Muscle layer of colon (tissue), 2 donors: Measurements from ENCODE around the gene COL6A5.

Experiments used
- H3K27ac ChIP-seq: one replicate; pipeline ENCODE4 v1.7.0; 2013; ENCODE audit warnings: low read depth, mild to moderate bottlenecking, low read length, moderate library complexity
- H3K27me3 ChIP-seq, 2 donors: one replicate each; pipeline ENCODE4 v1.7.0; 2013; ENCODE audit warnings: low read length in 2 of 2, mild to moderate bottlenecking in 2 of 2; ENCODE audit not compliant: insufficient read depth in 2 of 2, control insufficient read depth in 1 of 2
- H3K36me3 ChIP-seq: one replicate; pipeline ENCODE4 v1.7.0; 2013; ENCODE audit warnings: mild to moderate bottlenecking, low read length; ENCODE audit not compliant: insufficient read depth
- H3K4me1 ChIP-seq: one replicate; pipeline ENCODE4 v1.7.0; 2013; ENCODE audit warnings: mild to moderate bottlenecking, low read length; ENCODE audit not compliant: insufficient read depth
- H3K4me3 ChIP-seq, 2 donors: one replicate each; pipeline ENCODE4 v1.7.0; 2013; ENCODE audit warnings: low read length in 2 of 2, low read depth in 1 of 2, mild to moderate bottlenecking in 1 of 2, moderate library complexity in 1 of 2
- H3K9ac ChIP-seq: one replicate; pipeline ENCODE4 v1.7.0; 2013; ENCODE audit warnings: low read length
- H3K9me3 ChIP-seq: one replicate; pipeline ENCODE4 v1.7.0; 2013; ENCODE audit warnings: mild to moderate bottlenecking, low read length
- donor health status: abdominal sarcoma.
- donor health status: Adenocarcinoma of cecum.

The COL6A5 gene

DNA sequence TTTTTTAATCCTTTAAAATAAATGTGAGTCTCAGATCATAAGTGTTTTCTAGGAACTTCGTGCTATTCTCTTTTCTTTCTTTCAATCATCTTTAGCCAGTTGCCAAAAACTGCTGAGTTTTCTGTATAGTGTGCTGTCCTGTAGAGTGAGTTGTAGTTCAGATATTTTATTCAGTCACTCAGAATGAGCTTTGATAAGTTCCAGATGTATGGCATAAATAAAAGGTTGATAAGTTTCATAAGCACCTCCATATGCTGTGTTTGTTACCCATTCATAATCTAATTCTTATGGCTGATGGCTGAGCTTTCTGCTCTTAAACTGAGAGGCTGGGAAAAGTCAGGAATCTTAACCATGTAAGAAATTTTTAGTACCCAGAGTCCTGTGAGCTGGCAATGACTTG, 112.2 kb downstream of the COL6A5 start:
- no peaks in the 10 kb centered on the region for H3K9me3 ChIP-seq
- no peak overlapping the region for H3K27ac ChIP-seq
- no peak overlapping the region for H3K9ac ChIP-seq
- no peaks in the 10 kb centered on the region for H3K4me1 ChIP-seq
- no peaks in the 10 kb centered on the region for H3K27me3 ChIP-seq
- no peak overlapping the region for H3K4me3 ChIP-seq
- H3K36me3 ChIP-seq = no peaks in the 10 kb centered on the region

DNA sequence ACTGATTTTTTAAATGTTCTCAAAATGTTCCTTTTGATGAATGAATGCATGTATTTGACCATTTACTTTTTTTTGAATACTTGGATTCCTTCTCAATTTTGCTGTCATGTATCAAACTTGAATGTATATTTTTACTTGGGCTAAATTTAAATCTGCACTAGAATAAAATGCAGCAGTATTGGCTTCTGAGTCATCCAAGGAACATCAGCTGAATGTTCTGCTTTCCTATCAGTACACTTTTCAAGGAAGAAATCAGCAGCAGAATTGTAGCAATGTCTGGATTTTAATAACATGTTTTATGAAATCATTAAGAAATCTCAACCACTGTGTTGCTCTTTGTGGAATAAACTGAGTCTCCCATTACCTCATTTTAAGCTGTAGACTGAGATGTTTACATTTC, 114.5 kb downstream of the COL6A5 start:
- no peaks in the 10 kb centered on the region for H3K27me3 ChIP-seq
- no peaks in the 10 kb centered on the region for H3K36me3 ChIP-seq
- no peak overlapping the region for H3K9ac ChIP-seq
- no peak overlapping the region for H3K4me3 ChIP-seq
- no peaks in the 10 kb centered on the region for H3K4me1 ChIP-seq
- no peaks in the 10 kb centered on the region for H3K9me3 ChIP-seq
- H3K27ac ChIP-seq = no peak overlapping the region

DNA sequence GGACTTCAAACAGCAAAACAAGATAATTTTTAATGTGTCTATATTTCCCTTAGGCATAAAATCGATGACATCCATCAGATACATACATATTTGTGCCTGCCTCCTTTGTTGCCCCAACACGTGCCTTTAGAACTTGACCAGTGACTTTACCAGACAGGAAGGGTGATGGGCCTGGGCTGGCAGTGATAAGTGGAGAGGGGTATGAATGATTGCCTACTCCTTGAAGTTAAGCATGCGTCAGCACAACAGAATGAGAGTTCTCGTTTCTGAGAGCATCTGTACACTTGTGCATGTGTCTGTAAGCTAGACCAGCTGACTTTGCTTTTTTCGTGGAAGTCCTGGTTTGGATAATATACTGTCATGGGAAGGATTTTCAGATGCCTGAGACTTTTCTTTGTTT, 116.6 kb downstream of the COL6A5 start:
- H3K27ac ChIP-seq = no peak overlapping the region
- H3K36me3 ChIP-seq = no peaks in the 10 kb centered on the region
- H3K27me3 ChIP-seq = no peaks in the 10 kb centered on the region
- no peak overlapping the region for H3K4me3 ChIP-seq
- no peak overlapping the region for H3K9ac ChIP-seq
- no peaks in the 10 kb centered on the region for H3K9me3 ChIP-seq
- H3K4me1 ChIP-seq = no peaks in the 10 kb centered on the region

DNA sequence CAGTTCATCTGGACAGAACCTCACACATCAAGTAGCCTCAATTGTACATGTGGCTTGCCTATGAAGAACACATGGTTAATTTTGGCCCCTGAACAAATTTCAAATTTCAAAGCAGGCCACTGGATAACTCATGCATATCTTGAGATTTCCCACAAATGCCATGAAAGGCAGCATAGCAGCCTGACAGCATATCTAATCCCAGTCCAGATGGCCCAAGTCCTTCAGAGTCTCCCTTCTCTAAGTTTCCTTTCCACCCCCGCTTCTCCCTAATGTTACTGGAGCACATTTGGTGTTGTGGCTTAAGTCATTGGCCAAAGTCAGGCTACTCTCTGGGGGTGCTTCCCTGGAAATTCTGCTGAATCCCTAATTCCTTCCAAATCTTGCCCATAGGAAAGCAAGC, 117.7 kb downstream of the COL6A5 start:
- H3K4me1 ChIP-seq = no peaks in the 10 kb centered on the region
- no peak overlapping the region for H3K27ac ChIP-seq
- no peaks in the 10 kb centered on the region for H3K27me3 ChIP-seq
- no peaks in the 10 kb centered on the region for H3K36me3 ChIP-seq
- no peaks in the 10 kb centered on the region for H3K9me3 ChIP-seq
- H3K4me3 ChIP-seq = no peak overlapping the region
- H3K9ac ChIP-seq = no peak overlapping the region

DNA sequence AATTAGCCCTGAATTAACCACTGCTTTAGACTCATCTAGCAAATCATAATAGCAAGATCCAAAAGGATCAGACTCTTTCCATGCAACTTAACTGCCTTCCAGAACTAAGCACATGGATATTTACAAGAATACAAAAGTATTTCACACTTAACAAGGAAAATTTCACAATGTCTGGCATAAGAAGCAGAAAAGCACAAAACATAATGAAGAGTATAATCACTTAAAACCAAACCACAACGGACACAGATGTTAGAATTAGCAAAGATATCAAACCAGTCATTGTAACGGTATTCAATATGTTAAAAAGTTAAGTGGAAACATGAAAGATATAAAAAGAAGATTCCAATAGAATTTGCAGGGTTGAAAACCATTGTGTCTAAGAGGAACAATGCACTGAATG, 120.0 kb downstream of the COL6A5 start:
- Histone ChIP-seq H3K9ac (no peak overlapping the region), H3K36me3 (no peaks in the 10 kb centered on the region), H3K4me3 (no peak overlapping the region)

DNA sequence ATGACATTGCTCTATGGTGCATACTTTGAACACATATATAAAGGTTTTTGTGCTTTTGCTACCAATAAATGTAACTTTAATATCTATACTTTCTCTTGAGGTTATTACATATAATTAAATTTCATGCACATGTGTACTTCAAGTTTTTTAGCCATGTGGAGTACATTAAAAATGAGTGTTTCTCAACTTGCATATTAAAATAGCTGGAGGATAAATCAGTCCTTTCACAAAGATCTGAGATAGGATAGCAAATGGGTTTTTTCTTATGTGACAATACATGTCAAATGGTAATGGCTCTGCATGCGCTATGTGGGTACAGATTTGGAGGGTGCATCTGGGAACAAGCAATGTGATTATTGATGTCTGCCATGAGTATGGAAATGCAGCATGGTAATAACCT, 122.8 kb downstream of the COL6A5 start:
- no peak overlapping the region for H3K4me3 ChIP-seq
- H3K9me3 ChIP-seq = no peaks in the 10 kb centered on the region
- H3K27ac ChIP-seq = no peak overlapping the region
- H3K36me3 ChIP-seq = no peaks in the 10 kb centered on the region
- H3K4me1 ChIP-seq = no peaks in the 10 kb centered on the region
- H3K9ac ChIP-seq = no peak overlapping the region
- no peaks in the 10 kb centered on the region for H3K27me3 ChIP-seq

More for the DNA sequence above, 120.0 kb downstream of the COL6A5 start:
- Histone ChIP-seq H3K27me3 (no peaks in the 10 kb centered on the region), H3K4me1 (no peaks in the 10 kb centered on the region), H3K9me3 (no peaks in the 10 kb centered on the region), H3K27ac (no peak overlapping the region)

DNA sequence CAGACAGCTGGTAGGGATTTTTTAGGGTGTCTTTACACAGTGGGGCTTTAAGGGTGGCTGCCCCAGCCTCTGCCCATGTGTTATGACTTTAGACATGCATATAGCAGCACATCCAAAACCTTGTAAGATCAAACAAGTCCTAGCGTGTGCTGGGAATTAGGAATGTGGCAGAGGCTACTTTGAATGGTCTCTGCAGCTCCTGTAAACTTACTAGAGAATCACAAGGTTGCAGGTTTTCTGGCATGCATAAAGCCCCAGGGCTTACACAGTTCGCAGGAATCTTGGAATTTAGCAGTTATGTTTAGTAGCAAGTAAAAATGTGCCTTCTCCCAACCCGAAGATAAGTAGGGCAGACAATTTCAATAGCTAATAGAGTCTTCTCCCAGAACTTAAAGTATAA, 124.7 kb downstream of the COL6A5 start:
- H3K9me3 ChIP-seq = no peaks in the 10 kb centered on the region

DNA sequence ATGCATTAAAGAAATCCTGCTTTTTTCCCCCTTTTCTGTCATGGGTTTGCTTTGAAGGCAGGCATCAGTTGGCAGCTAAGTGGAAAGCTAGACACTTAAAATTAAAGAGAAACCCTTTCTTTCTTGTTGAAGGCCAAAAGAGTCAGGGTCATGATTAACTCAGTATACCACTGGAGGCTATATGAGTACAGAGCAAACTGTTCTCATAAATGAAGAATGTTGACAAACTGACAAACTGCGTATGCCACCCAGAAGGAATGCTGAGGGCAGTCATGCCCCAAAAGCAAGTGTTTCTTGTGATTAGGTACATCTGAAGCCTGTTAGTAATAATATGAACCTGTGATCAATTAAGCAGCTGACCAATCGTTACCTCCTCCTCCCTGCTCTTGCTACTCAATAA, 127.9 kb downstream of the COL6A5 start:
- Histone ChIP-seq H3K4me1 (no peaks in the 10 kb centered on the region), H3K36me3 (no peaks in the 10 kb centered on the region), H3K4me3 (no peak overlapping the region), H3K9me3 (no peaks in the 10 kb centered on the region), H3K27ac (no peak overlapping the region), H3K27me3 (no peaks in the 10 kb centered on the region), H3K9ac (no peak overlapping the region)

More for the DNA sequence above, 124.7 kb downstream of the COL6A5 start:
- Histone ChIP-seq H3K36me3 (no peaks in the 10 kb centered on the region), H3K27ac (no peak overlapping the region), H3K27me3 (no peaks in the 10 kb centered on the region), H3K4me1 (no peaks in the 10 kb centered on the region), H3K9ac (no peak overlapping the region), H3K4me3 (no peak overlapping the region)

DNA sequence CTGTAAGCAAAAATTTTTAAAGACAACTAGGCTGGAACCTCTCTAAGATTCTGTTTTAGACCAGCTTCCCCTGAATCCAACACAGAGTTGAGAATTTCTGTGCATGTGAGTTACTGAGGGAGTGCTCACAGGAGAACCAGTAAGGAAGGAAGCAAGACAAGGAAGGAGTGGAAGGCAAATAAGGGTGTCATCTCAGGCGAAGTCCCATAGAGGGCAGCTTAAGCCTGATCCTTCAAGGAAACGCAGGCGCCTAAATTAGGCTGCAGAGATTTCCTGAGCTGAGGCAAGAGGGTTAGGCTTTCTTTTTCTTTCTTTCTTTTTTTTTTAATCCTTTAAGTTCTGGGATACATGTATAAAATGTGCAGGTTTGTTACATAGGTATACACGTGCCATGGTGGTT, 135.3 kb downstream of the COL6A5 start:
- Histone ChIP-seq H3K27me3 (no peaks in the 10 kb centered on the region), H3K36me3 (no peaks in the 10 kb centered on the region), H3K4me3 (no peak overlapping the region), H3K9ac (no peak overlapping the region), H3K27ac (no peak overlapping the region), H3K4me1 (no peaks in the 10 kb centered on the region), H3K9me3 (no peaks in the 10 kb centered on the region)

DNA sequence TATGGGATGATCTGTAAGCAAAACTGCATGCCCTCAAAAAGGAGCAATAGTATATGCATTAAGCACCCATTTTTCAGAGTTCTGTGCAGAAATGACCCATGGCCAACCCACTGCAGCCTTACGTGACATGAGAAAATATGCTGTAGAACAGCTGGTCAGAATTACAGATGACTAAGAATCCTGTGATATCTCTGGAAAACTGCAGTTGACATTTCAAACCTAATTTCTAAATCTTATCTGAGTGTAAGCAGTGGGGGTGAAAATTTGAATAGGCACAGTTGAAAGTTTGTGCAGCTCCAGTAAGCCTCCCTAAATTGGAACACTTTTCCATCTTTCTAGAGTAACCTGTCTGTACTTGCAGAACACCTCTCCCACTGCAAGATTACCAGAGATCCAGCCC, 142.8 kb downstream of the COL6A5 start:
- no peak overlapping the region for H3K27ac ChIP-seq
- no peaks in the 10 kb centered on the region for H3K4me1 ChIP-seq
- H3K4me3 ChIP-seq = no peak overlapping the region
- no peaks in the 10 kb centered on the region for H3K9me3 ChIP-seq
- no peaks in the 10 kb centered on the region for H3K27me3 ChIP-seq
- no peaks in the 10 kb centered on the region for H3K36me3 ChIP-seq
- H3K9ac ChIP-seq = no peak overlapping the region

DNA sequence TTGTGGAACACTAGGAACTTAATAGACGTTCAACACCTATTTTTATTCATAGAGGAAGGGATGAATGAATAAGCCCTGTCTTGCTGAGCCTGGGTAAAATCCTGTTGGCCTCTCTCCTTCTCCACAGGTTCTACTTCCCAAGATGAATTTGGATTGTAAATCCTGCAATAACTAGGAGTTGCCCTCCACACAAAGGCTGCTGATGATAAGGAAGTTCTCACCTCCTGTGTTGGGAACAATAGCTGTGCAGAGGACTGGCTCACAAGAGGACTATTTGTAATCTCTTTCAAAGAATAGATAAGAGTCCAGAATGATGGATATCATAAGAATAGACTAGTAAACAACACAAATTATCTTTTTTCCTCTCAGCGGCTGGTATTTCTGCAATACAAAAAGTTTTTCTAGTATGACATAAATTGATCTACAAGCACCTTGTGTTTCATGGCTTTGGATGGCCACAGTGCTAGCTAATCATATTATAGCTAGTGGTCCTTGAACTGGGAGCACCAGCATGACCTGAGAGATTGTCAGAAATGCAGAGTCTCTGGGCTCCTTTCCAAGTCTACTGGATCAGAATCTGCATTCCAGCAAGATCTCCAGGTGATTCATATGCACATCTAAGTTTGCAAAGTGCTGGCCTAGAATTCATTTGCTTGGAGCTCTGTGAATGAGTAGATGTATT, 143.4 kb downstream of the COL6A5 start:
- no peak overlapping the region for H3K27ac ChIP-seq
- no peaks in the 10 kb centered on the region for H3K36me3 ChIP-seq

DNA sequence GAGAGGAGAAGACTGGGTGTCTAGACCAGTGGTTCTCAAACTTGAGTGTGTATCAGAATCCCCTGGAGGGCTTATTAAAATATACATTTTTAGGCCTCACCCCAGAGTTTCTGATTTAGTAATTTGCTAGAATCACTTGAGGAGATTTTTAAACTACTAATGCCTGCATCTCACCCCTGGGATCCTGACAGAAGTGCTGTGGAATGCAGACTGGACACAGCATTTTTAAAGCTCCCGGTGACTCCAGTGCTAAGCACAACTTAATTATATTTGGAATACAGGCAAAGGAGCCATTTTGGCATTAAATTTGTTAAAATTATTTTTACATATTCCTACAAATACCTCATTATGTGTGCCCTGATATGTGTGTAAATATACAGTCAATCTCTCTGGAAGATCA, 144.8 kb downstream of the COL6A5 start:
- H3K27ac ChIP-seq = no peak overlapping the region
- no peaks in the 10 kb centered on the region for H3K9me3 ChIP-seq
- no peaks in the 10 kb centered on the region for H3K27me3 ChIP-seq
- no peaks in the 10 kb centered on the region for H3K36me3 ChIP-seq
- H3K4me3 ChIP-seq = no peak overlapping the region
- no peak overlapping the region for H3K9ac ChIP-seq
- H3K4me1 ChIP-seq = no peaks in the 10 kb centered on the region

More for the DNA sequence above, 143.4 kb downstream of the COL6A5 start:
- H3K4me3 ChIP-seq = no peak overlapping the region
- H3K9ac ChIP-seq = no peak overlapping the region
- no peaks in the 10 kb centered on the region for H3K27me3 ChIP-seq
- no peaks in the 10 kb centered on the region for H3K4me1 ChIP-seq
- no peaks in the 10 kb centered on the region for H3K9me3 ChIP-seq
